Fibroblast of lung (primary cell): Measurements from ENCODE around the gene FAM174B.

Experiments
- CTCF ChIP-seq, 2 donors: IDR thresholded peaks in 1 of 2; conservative IDR thresholded peaks in 1 of 2; 1 replicate in 1 of 2; 2 replicates in 1 of 2; pipeline ENCODE4 v1.5.1; 2011 to 2012; ENCODE audit warnings: low read length in 2 of 2, control low read depth in 1 of 2, inconsistent platforms in 1 of 2, low read depth in 1 of 2, mild to moderate bottlenecking in 1 of 2
- EZH2 ChIP-seq: IDR thresholded peaks from 2 replicates; pipeline ENCODE4 v1.5.1; 2012; ENCODE audit warnings: low read length, control low read depth, mild to moderate bottlenecking; ENCODE audit errors: missing control alignments

- TF ChIP-seq CTCF (conservative IDR thresholded peaks at IDR 0.05 in 1 of 2, IDR thresholded peaks at IDR 0.05 in 1 of 2; ENCODE audit: low read depth in 1 of 2, low read length in 2 of 2) (no peak), EZH2 (no peak)
These were observed 31.6 kb upstream of the FAM174B start for GRCh38 chr15:92687195-92687602.
